H1 (cell line): ENCODE data around the gene ADIPOR2. TPM values are rescaled to one million over a fixed set of nuclear protein-coding genes. Genes with fewer than 3 reads are reported as not detected.
A peak's percentile ranks its signal among the peaks of the same experiment; 100 is the strongest.

Experiments
- CTCF ChIA-PET: fragments of 300-600 bp; sonication (Branson Sonifier 250); formaldehyde crosslinking; loops from one replicate; lab custom pipeline; 2021; ENCODE audit not compliant: partially characterized antibody; lab: Charles Lee
- POLR2A ChIA-PET: fragments of 300-600 bp; sonication (Branson Sonifier 250); formaldehyde crosslinking; loops from one replicate; lab custom pipeline; 2021; ENCODE audit warnings: inconsistent platforms; ENCODE audit not compliant: partially characterized antibody; lab: Charles Lee
- DNase-seq, 2 experiments: peaks; one replicate each; pipeline versions ENCODE4 v3.0.0 to v3.0.0-alpha.2; 2010 to 2022; ENCODE audit warnings: low spot score in 2 of 2, low read depth in 1 of 2, mixed read lengths in 1 of 2
- FAIRE-seq: peaks from 2 replicates; lab custom pipeline; 2011; peaks lifted over from hg19 to GRCh38; lab: Jason Lieb, UNC
- H2AFZ ChIP-seq: 2 replicates; pipeline ENCODE4 v1.8.1; 2012; ENCODE audit warnings: low read length, inconsistent platforms
- H2AK5ac ChIP-seq: 2 replicates; pipeline ENCODE4 v1.6.1; 2013; ENCODE audit warnings: low read depth, low read length
- H2BK120ac ChIP-seq: replicated peaks from 2 replicates; pipeline ENCODE3; 2013; ENCODE audit warnings: low read depth, low read length, inconsistent platforms
- H2BK12ac ChIP-seq: 2 replicates; pipeline ENCODE4 v1.6.1; 2013; ENCODE audit warnings: low read depth, low read length
- H2BK15ac ChIP-seq: 2 replicates; pipeline ENCODE4 v1.6.1; 2013; ENCODE audit warnings: low read length
- H2BK20ac ChIP-seq: 2 replicates; pipeline ENCODE4 v1.6.1; 2013; ENCODE audit warnings: low read length
- H2BK5ac ChIP-seq: 2 replicates; pipeline ENCODE4 v1.6.1; 2013; ENCODE audit warnings: low read depth, low read length
- H3K14ac ChIP-seq: 2 replicates; pipeline ENCODE4 v1.6.1; 2013; ENCODE audit warnings: inconsistent platforms; ENCODE audit not compliant: insufficient read length
- H3K18ac ChIP-seq: 2 replicates; pipeline ENCODE4 v1.6.1; 2013; ENCODE audit warnings: low read length; ENCODE audit errors: extremely low read depth
- H3K23ac ChIP-seq: 2 replicates; pipeline ENCODE4 v1.6.1; 2013; ENCODE audit warnings: inconsistent platforms; ENCODE audit not compliant: insufficient read length
- H3K23me2 ChIP-seq: 2 replicates; pipeline ENCODE4 v1.6.1; 2013; ENCODE audit warnings: low read depth, low read length
- H3K27ac ChIP-seq: 2 replicates; pipeline ENCODE4 v1.6.1; 2011; ENCODE audit warnings: low read depth, low read length, inconsistent platforms
- H3K27me3 ChIP-seq, 4 experiments: replicated peaks in 1 of 4; 1 replicate in 1 of 4; 2 replicates in 3 of 4; pipeline versions ENCODE4 v1.6.1 to v1.8.1; 2011 to 2013; ENCODE audit warnings: low read length in 3 of 4, mild to moderate bottlenecking in 3 of 4, inconsistent platforms in 2 of 4, mixed read lengths in 2 of 4, moderate library complexity in 1 of 4; ENCODE audit not compliant: control insufficient read depth in 3 of 4, insufficient read depth in 3 of 4; ENCODE audit errors: extremely low read depth in 1 of 4
- H3K36me3 ChIP-seq, 4 experiments: 2 replicates each; pipeline versions ENCODE4 v1.6.1 to v1.8.1; 2011 to 2013; ENCODE audit warnings: mild to moderate bottlenecking in 4 of 4, low read length in 3 of 4, moderate library complexity in 2 of 4, control low read depth in 1 of 4, inconsistent platforms in 1 of 4; ENCODE audit not compliant: insufficient read depth in 4 of 4, control insufficient read depth in 2 of 4
- H3K4ac ChIP-seq: replicated peaks from 2 replicates; pipeline ENCODE3; 2013; ENCODE audit warnings: low read length, low read depth, mixed read lengths, inconsistent platforms; ENCODE audit not compliant: insufficient read length
- H3K4me1 ChIP-seq, 4 experiments: replicated peaks in 1 of 4; 1 replicate in 1 of 4; 2 replicates in 3 of 4; pipeline versions ENCODE4 v1.6.1 to v1.8.1; 2011 to 2013; ENCODE audit warnings: low read length in 3 of 4, inconsistent platforms in 2 of 4, mixed read lengths in 1 of 4; ENCODE audit not compliant: insufficient read depth in 4 of 4, control insufficient read depth in 3 of 4
- H3K4me2 ChIP-seq, 2 experiments: 2 replicates each; pipeline versions ENCODE4 v1.6.1 to v1.8.1; 2011 to 2013; ENCODE audit warnings: low read depth in 2 of 2, low read length in 2 of 2, control low read depth in 1 of 2, inconsistent platforms in 1 of 2, mild to moderate bottlenecking in 1 of 2; ENCODE audit not compliant: insufficient read depth in 1 of 2
- H3K4me3 ChIP-seq, 4 experiments: fragments of 200-600, 300-600 bp in 1 of 4; sonication (generic), shearing (Covaris generic), sonication (Bioruptor Twin) in 1 of 4; 2 replicates each; pipeline versions ENCODE4 v1.5.1 to v1.8.1; 2011 to 2016; ENCODE audit warnings: low read length in 4 of 4, low read depth in 3 of 4, control low read depth in 2 of 4, inconsistent platforms in 2 of 4, mild to moderate bottlenecking in 2 of 4, mixed read lengths in 1 of 4, moderate library complexity in 1 of 4; ENCODE audit not compliant: insufficient read depth in 2 of 4; ENCODE audit errors: extremely low read depth in 1 of 4
- H3K56ac ChIP-seq: replicated peaks from 2 replicates; pipeline ENCODE3; 2013; ENCODE audit warnings: low read depth, mild to moderate bottlenecking, mixed read lengths, low read length, inconsistent platforms; ENCODE audit not compliant: insufficient read length
- H3K79me1 ChIP-seq: 2 replicates; pipeline ENCODE4 v1.6.1; 2013; ENCODE audit warnings: low read depth, low read length, control low read depth
- H3K79me2 ChIP-seq, 2 experiments: 2 replicates each; pipeline versions ENCODE4 v1.6.1 to v1.8.1; 2012 to 2013; ENCODE audit warnings: low read length in 2 of 2, mild to moderate bottlenecking in 2 of 2, inconsistent platforms in 1 of 2; ENCODE audit not compliant: insufficient read depth in 2 of 2, control insufficient read depth in 1 of 2
- H3K9ac ChIP-seq, 4 experiments: replicated peaks in 1 of 4; 1 replicate in 1 of 4; 2 replicates in 3 of 4; pipeline versions ENCODE4 v1.6.1 to v1.8.1; 2011 to 2013; ENCODE audit warnings: low read depth in 3 of 4, low read length in 3 of 4, control low read depth in 2 of 4, mild to moderate bottlenecking in 2 of 4, moderate library complexity in 2 of 4, inconsistent platforms in 1 of 4; ENCODE audit errors: extremely low read depth in 1 of 4
- H3K9me3 ChIP-seq, 2 experiments: 2 replicates each; pipeline versions ENCODE4 v1.6.1 to v1.8.1; 2012 to 2013; ENCODE audit warnings: mild to moderate bottlenecking in 2 of 2, moderate library complexity in 2 of 2, control low read depth in 1 of 2, inconsistent platforms in 1 of 2, low read depth in 1 of 2, low read length in 1 of 2, mixed read lengths in 1 of 2; ENCODE audit not compliant: insufficient read depth in 2 of 2
- H4K20me1 ChIP-seq, 2 experiments: replicated peaks in 1 of 2; 2 replicates each; pipeline versions ENCODE3 to v1.8.1; 2011 to 2013; ENCODE audit warnings: inconsistent platforms in 2 of 2, low read length in 2 of 2, mild to moderate bottlenecking in 1 of 2; ENCODE audit not compliant: insufficient read depth in 2 of 2, control insufficient read depth in 1 of 2
- H4K5ac ChIP-seq: 2 replicates; pipeline ENCODE4 v1.6.1; 2013; ENCODE audit warnings: low read length, low read depth, mixed read lengths, inconsistent platforms; ENCODE audit not compliant: insufficient read length
- H4K8ac ChIP-seq: 2 replicates; pipeline ENCODE4 v1.8.0; 2013; ENCODE audit warnings: mild to moderate bottlenecking, moderate library complexity, low read length, inconsistent platforms; ENCODE audit not compliant: insufficient read depth; ENCODE audit errors: extremely low read depth
- H4K91ac ChIP-seq: replicated peaks from 2 replicates; pipeline ENCODE3; 2013; ENCODE audit warnings: low read length, mixed read lengths, inconsistent platforms; ENCODE audit not compliant: insufficient read length
- ASH2L ChIP-seq: fragments of 200-600, 300-600 bp; sonication (generic); IDR thresholded peaks from one replicate; pipeline ENCODE4 v1.7.1; 2017; ENCODE audit warnings: low read length
- BCL11A ChIP-seq, 2 experiments: IDR thresholded peaks; one replicate each; pipeline ENCODE4 v1.6.1; 2011; ENCODE audit warnings: low read depth in 2 of 2, low read length in 2 of 2, mild to moderate bottlenecking in 2 of 2
- FOSL1 ChIP-seq: IDR thresholded peaks from 2 replicates; pipeline ENCODE4 v1.6.1; 2011; ENCODE audit warnings: mild to moderate bottlenecking, low read depth, low read length, moderate library complexity; ENCODE audit not compliant: insufficient read depth
- NRF1 ChIP-seq: IDR thresholded peaks from 2 replicates; pipeline ENCODE4 v1.6.1; 2011; ENCODE audit warnings: mild to moderate bottlenecking, low read depth, low read length, improper control_type of control experiment
- RFX5 ChIP-seq: IDR thresholded peaks from 2 replicates; pipeline ENCODE4 v1.6.1; 2011; ENCODE audit warnings: low read depth, low read length, improper control_type of control experiment, borderline replicate concordance
- SP4 ChIP-seq: IDR thresholded peaks from 2 replicates; pipeline ENCODE4 v1.6.1; 2012; ENCODE audit warnings: low read length, inconsistent platforms
- SUZ12 ChIP-seq: fragments of 200-600 bp; sonication (generic); IDR thresholded peaks from 2 replicates; pipeline ENCODE4 v1.6.1; 2012; ENCODE audit warnings: mild to moderate bottlenecking, inconsistent platforms, low read length, moderate library complexity, mixed read lengths
- TCF12 ChIP-seq: IDR thresholded peaks from 2 replicates; pipeline ENCODE4 v1.6.1; 2011; ENCODE audit warnings: low read depth, mild to moderate bottlenecking, low read length
- ZNF274 ChIP-seq: IDR thresholded peaks from 2 replicates; pipeline ENCODE4 v1.7.0; 2012; ENCODE audit warnings: low read length, borderline replicate concordance; ENCODE audit errors: extremely low read depth
- WGBS, 2 experiments: shearing (Covaris generic) in 1 of 2; methylation state at CpG; one replicate each; pipeline versions ENCODE4 v1.1.6 to v1.1.7; 2013 to 2015; ENCODE audit warnings: low lambda C conversion rate in 2 of 2, mixed read lengths in 2 of 2, inconsistent platforms in 1 of 2, low coverage in 1 of 2, missing lambda C conversion rate in 1 of 2; ENCODE audit not compliant: insufficient replicate concordance in 2 of 2, insufficient coverage in 1 of 2, insufficient read length in 1 of 2; ENCODE audit errors: extremely low coverage in 1 of 2, missing lambda C conversion rate in 1 of 2; 5-methylcytosine and 5-hydroxymethylcytosine counted together
- polyA plus RNA-seq, 7 experiments: library from polyadenylated mRNA; depleted of rRNA in 3 of 7; stranded (reverse) in 5 of 7; unstranded in 2 of 7; fragments of >200 nt in 5 of 7; fragments of 200-250 nt in 2 of 7; gene quantifications; 1 replicate in 5 of 7; 2 replicates in 1 of 7; 4 replicates in 1 of 7; pipeline versions ENCODE4 v1.2.1 to v1.2.3, GENCODE V29; 2011 to 2013; ENCODE audit warnings: missing spikeins in 2 of 7, mixed read lengths in 2 of 7
- total RNA-seq: library from RNA; stranded (reverse); fragmentation: NEBNext Ultra II Directional; extraction: Animal tissue kit (Norgen Biotek cat#: 25700); gene quantifications from 2 replicates; pipeline ENCODE4 v1.2.1, GENCODE V29; 2021
- TF ChIP-seq, protein P1 (sequence below): IDR thresholded peaks from 2 replicates; pipeline ENCODE4 v1.6.1; 2011; ENCODE audit warnings: low read depth, mild to moderate bottlenecking, low read length; ENCODE audit not compliant: insufficient read depth
- TF ChIP-seq, protein P2 (sequence below): IDR thresholded peaks from 2 replicates; pipeline ENCODE4 v1.6.1; 2011; ENCODE audit warnings: low read length, improper control_type of control experiment

The ADIPOR2 gene
- total and polyA plus RNA-seq, 2 of the 8 experiments (the other 6 are each of a cell fraction or from before 2014, with no cell fraction given) = 17.5 to 50.8 TPM

GRCh38 chr12:1794440-1795090 lies 103.7 kb downstream of the ADIPOR2 start:
- H3K36me3 ChIP-seq = no peaks in the 10 kb centered on the region
- H4K20me1 ChIP-seq = peaks cover 2 to 4% of the 10 kb centered on the region in 2 experiments
- no peak overlapping the region for H2AFZ ChIP-seq
- ChIA-PET CTCF (interaction anchor here (0.5 to 14.3 kb wide), 22 partner anchors 12 to 240 kb away, joined by 3 to 188 read pairs (median 4); partner anchors contain the start of genes LRTM2 and WNT5B), POLR2A (interaction anchor here (1.0 to 1.4 kb wide), 2 partner anchors 102 to 145 kb away, joined by 3 read pairs; no protein-coding TSS in a partner anchor)
- FAIRE-seq (no peak), DNase-seq (peak in 1 of 2 experiments; percentile 39)
- peaks cover 3 to 10% (median 4%) of the 10 kb centered on the region in 4 experiments; a peak in 6 of 7 replicates for H3K4me1 ChIP-seq
- no peak overlapping the region for H3K4me2 ChIP-seq
- no peak overlapping the region for H3K14ac ChIP-seq
- no peaks in the 10 kb centered on the region for H3K79me1 ChIP-seq
- no peaks in the 10 kb centered on the region for H3K79me2 ChIP-seq
- no peak overlapping the region for H2BK12ac ChIP-seq
- H2BK120ac ChIP-seq = no peak overlapping the region
- peaks cover 11% of the 10 kb centered on the region for H3K23me2 ChIP-seq
- H4K5ac ChIP-seq = no peak overlapping the region
- H3K9ac ChIP-seq = no peak overlapping the region
- H3K27ac ChIP-seq = no peak overlapping the region
- H3K23ac ChIP-seq = no peak overlapping the region
- no peak overlapping the region for H4K8ac ChIP-seq
- H3K27me3 ChIP-seq = peaks cover 1 to 11% (median 7%) of the 10 kb centered on the region in 4 experiments; a peak in 6 of 7 replicates
- H3K56ac ChIP-seq = no peak overlapping the region
- H3K4ac ChIP-seq = no peak overlapping the region
- no peak overlapping the region; the same call in 1 of the 2 replicates for H2AK5ac ChIP-seq
- no peak overlapping the region for H2BK20ac ChIP-seq
- WGBS, 2 experiments = 90% methylated on average over 15 of the region's 15 CpGs; no CpG with 5 or more reads in 1 of the 2 experiments
- H2BK5ac ChIP-seq = no peak overlapping the region
- no peak overlapping the region for H3K18ac ChIP-seq
- H3K9me3 ChIP-seq = no peaks in the 10 kb centered on the region
- no peak overlapping the region for H4K91ac ChIP-seq
- H2BK15ac ChIP-seq = no peak overlapping the region
- no peak overlapping the region for H3K4me3 ChIP-seq
- TF ChIP-seq ASH2L = no peak
- no peak for TF ChIP-seq SUZ12
- no peak for TF ChIP-seq BCL11A (IDR thresholded peaks at IDR 0.05; ENCODE audit: low read depth in 2 of 2, low read length in 2 of 2)
- TF ChIP-seq RFX5 = no peak
- no peak for TF ChIP-seq NRF1
- TF ChIP-seq, protein P1, sequence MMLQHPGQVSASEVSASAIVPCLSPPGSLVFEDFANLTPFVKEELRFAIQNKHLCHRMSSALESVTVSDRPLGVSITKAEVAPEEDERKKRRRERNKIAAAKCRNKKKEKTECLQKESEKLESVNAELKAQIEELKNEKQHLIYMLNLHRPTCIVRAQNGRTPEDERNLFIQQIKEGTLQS = no peak
- TF ChIP-seq SP4 = no peak
- no peak for TF ChIP-seq FOSL1
- TF ChIP-seq, protein P2, sequence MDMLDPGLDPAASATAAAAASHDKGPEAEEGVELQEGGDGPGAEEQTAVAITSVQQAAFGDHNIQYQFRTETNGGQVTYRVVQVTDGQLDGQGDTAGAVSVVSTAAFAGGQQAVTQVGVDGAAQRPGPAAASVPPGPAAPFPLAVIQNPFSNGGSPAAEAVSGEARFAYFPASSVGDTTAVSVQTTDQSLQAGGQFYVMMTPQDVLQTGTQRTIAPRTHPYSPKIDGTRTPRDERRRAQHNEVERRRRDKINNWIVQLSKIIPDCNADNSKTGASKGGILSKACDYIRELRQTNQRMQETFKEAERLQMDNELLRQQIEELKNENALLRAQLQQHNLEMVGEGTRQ = no peak
- TF ChIP-seq ZNF274 = no peak
- TF ChIP-seq TCF12 = no peak
